ENCODE data around the gene CELA3A.
"Not testable (repeated sequence)": the region's sequence is repeated elsewhere in the genome, so short reads cannot be mapped to it uniquely, and the experiment has no call there.

The CELA3A gene

GRCh38 chr1:22001409-22001808 lies at the start of gene CELA3A:
Gene CELA3A (plus strand): TSS chr1:22001657. CDS start chr1:22001675, 18 bp downstream.
- no peak for DNase-seq (ENCODE audit: low read depth)

DNA sequence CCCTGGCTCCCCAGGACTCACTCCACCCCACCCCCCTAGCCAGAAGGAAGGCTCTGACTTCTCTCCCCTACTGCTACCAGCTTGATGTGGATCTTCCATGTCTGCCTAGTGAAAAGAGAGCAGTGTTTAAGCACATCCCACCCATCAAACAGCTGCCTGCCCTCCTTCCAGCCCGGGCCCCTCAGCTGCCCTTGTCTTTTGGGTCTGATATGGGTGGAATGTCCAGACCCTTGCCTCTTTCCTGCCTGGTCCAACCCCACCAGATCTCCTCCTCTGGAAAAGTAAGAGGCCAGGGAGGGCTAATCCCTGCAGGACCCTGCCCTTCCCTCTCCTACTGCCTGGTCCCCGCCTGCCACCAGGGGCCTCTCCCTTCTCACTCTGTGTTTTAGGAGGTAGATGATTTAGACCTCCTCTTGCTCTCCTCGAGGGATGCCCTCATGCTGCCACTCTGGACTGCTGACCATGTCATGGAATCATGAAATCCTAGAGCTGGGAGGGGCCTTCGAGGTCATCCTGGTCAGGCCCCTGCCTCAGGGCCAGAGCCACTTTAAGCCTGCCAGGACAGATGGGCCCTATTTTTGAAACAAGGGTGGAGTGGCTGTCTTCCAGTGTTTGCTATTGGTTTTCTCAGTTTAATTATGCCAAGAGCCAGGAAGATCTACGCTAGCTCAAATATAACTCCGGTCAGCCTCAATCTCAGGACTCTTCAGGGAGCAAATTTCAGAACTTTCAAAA lies 48.5 kb upstream of the CELA3A start:
- no peak for DNase-seq (ENCODE audit: low read depth)

DNA sequence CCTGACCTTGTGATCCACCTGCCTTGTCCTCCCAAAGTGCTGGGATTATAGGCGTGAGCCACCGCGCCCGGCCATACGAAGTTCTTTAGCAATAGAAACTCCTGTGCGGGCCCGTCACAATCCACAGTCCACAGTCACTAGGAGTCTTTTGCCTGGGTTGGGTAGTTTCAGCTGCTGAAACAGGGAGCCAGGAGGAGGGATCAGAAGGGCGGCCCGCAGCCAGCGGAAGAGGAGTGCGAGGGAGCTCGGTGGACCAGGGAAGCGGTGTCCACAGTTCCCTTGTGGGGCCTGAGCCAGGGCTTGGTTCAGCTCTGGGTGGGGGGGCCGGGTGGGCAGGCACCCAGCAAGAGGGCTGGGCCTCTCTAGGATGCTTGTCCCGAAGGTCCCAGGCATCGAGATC lies 46.4 kb upstream of the CELA3A start:
- no peak for DNase-seq (ENCODE audit: low read depth)

DNA sequence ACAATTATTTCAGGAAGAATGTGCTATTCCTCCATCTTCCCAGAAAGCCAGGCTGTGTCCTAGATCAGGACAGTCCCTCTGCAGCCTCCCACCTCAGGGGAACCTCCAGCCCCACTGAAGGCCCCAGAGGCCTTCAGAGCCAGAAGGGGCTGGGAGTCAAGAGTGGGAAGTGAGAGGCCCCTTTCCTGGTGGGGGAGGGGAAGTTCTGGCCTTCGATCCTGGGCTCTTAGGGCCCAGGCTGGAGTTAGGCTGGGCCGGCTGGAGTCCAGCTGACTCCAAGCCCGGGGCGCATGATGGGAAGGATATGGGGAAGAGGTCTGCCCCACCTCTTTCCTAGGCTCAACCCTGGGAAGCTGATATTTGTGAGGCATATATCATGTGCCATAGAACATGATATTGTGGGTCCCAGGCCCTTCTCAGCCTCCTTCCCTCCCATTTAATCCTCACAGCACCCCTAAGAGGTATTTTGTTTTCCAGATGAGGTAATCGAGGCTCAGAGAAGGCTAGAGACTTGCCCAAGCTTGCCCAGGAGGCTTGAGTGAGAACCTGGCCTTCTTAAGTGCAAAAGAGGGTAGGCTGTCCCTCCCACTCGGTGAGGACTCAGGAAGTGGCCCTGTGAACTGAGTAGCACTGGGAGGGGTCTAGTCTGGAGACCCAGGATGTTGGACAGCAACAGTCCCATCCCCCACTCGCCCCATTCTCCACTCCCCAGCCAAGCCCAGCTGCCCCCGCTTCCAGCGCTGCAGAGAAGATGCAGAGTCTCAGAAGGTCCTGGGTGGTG lies 45.8 kb upstream of the CELA3A start:
- DNase-seq (ENCODE audit: low read depth): no peak

- no peak for DNase-seq (ENCODE audit: low read depth)
Measured at GRCh38 chr1:21956720-21957552, 44.5 kb upstream of the CELA3A start.

GRCh38 chr1:21961337-21961736 lies 40.1 kb upstream of the CELA3A start:
- no peak for DNase-seq (ENCODE audit: low read depth)

- no peak for DNase-seq (ENCODE audit: low read depth)
Measured at GRCh38 chr1:21961799-21962198, 39.7 kb upstream of the CELA3A start.

- peak; percentile 41 for DNase-seq (ENCODE audit: low read depth)
Measured at GRCh38 chr1:21963477-21964217, 37.8 kb upstream of the CELA3A start.

GRCh38 chr1:21966247-21967000 lies 35.0 kb upstream of the CELA3A start:
- DNase-seq (ENCODE audit: low read depth): peak; percentile 16

- DNase-seq (ENCODE audit: low read depth): not testable (repeated sequence)
Measured at GRCh38 chr1:21967216-21967615, 34.2 kb upstream of the CELA3A start.

DNA sequence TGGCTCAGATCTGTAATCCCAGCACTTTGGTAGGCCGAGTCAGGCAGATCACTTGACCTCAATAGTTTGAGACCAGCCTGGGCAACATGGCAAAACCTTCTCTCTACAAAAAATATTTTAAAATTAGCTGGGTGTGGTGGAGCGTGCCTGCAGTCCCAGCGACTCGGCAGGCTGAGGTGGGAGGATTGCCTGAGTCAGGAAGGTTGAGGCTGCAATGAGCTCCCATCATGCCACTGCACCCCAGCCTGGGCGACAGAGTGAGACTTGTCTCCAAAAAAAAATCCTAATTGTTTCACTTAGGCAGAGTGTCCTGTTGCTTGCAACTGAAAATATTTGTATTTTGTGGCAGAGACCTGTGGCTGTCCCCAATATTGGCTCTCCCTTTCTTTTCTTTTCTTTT lies 32.4 kb upstream of the CELA3A start:
- not testable (repeated sequence) for DNase-seq (ENCODE audit: low read depth)

- DNase-seq (ENCODE audit: low read depth): not testable (repeated sequence)
Measured at GRCh38 chr1:21970523-21970922, 30.9 kb upstream of the CELA3A start.

GRCh38 chr1:21972973-21973441 lies 28.4 kb upstream of the CELA3A start:
- not testable (repeated sequence) for DNase-seq (ENCODE audit: low read depth)

GRCh38 chr1:21973948-21974347 lies 27.5 kb upstream of the CELA3A start:
- DNase-seq (ENCODE audit: low read depth): not testable (repeated sequence)

- not testable (repeated sequence) for DNase-seq (ENCODE audit: low read depth)
Measured at GRCh38 chr1:21974699-21975098, 26.8 kb upstream of the CELA3A start.

- not testable (repeated sequence) for DNase-seq (ENCODE audit: low read depth)
Measured at GRCh38 chr1:21975296-21975695, 26.2 kb upstream of the CELA3A start.

- DNase-seq (ENCODE audit: low read depth): not testable (repeated sequence)
Measured at GRCh38 chr1:21976703-21977239, 24.7 kb upstream of the CELA3A start, which contains the start of gene CELA3B. Gene CELA3B (plus strand): TSS chr1:21977022. CDS start chr1:21977040, 18 bp downstream.

GRCh38 chr1:21978209-21978608 lies 23.2 kb upstream of the CELA3A start:
- DNase-seq (ENCODE audit: low read depth): not testable (repeated sequence)

DNA sequence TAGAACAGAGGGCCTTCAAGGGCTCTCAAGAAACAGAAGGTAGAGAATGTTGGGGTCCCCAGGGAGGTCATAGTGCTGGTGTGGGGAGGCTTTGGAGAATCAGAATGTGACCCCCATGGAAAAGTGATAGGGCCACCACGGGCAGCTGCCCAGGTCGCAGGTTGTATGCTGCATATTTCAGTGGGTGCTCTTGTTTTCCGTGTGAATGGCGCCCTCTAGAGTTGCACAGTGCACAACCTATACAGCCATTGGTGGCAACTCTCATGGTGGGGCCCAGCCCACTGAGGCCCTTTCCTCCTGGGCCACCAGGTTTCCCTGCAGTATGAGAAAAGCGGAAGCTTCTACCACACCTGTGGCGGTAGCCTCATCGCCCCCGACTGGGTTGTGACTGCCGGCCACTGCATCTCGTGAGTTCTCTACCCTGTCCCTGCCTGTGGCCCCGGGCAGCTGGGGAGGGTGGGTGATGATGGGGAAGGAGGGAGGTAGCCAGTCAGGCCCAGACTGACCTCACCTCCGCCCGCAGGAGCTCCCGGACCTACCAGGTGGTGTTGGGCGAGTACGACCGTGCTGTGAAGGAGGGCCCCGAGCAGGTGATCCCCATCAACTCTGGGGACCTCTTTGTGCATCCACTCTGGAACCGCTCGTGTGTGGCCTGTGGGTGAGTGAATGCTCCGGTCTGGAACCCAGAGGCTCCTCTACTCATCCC lies 20.8 kb upstream of the CELA3A start:
- DNase-seq (ENCODE audit: low read depth): not testable (repeated sequence)

- not testable (repeated sequence) for DNase-seq (ENCODE audit: low read depth)
Measured at GRCh38 chr1:21981253-21981652, 20.2 kb upstream of the CELA3A start.

Data from fibroblast of gingiva (primary cell).